ENCODE results near the gene INSC.
A peak's percentile ranks its signal among the peaks of the same experiment; 100 is the strongest.

Gene INSC

GRCh38 chr11:15213471-15214231, 98.9 kb downstream of the INSC start:
- no peak for TF ChIP-seq ZFX (IDR thresholded peaks at IDR 0.05)
- no peak for TF ChIP-seq CTCF (conservative IDR thresholded peaks at IDR 0.05)
- H3K27ac ChIP-seq, result no peak overlapping the region

DNA sequence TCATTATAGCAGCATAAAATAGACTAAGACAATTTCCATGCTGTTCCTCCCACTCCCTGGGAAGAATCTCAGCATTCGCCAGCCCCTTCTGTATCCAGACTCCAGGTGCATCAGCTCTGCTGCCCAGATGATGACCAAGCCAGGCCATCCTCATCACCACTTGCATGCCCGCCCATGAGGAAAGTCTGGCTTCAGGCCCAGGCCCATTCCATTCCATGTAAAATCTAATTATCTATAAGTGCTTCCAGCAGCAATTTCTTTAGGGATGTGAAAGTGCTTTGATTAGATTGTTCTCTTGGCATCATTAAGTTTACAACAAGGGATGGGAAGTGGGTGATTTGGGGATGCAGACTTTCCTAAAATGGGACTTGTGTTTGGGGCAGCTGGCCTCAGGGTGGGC, 100.3 kb downstream of the INSC start:
- TF ChIP-seq CTCF (conservative IDR thresholded peaks at IDR 0.05), result no peak
- H3K27ac ChIP-seq, result no peak overlapping the region

GRCh38 chr11:15216678-15217077, 102.0 kb downstream of the INSC start:
- TF ChIP-seq CTCF (conservative IDR thresholded peaks at IDR 0.05), result peak; percentile 78
- no peak for TF ChIP-seq ZFX (IDR thresholded peaks at IDR 0.05)
- H3K27ac ChIP-seq, result no peak overlapping the region

GRCh38 chr11:15217416-15217815, 102.7 kb downstream of the INSC start:
- no peak for TF ChIP-seq CTCF (conservative IDR thresholded peaks at IDR 0.05)
- no peak for TF ChIP-seq ZFX (IDR thresholded peaks at IDR 0.05)
- no peak overlapping the region for H3K27ac ChIP-seq

GRCh38 chr11:15222777-15223176, 108.1 kb downstream of the INSC start:
- H3K27ac ChIP-seq, result no peak overlapping the region
- TF ChIP-seq CTCF (conservative IDR thresholded peaks at IDR 0.05) (no peak), ZFX (IDR thresholded peaks at IDR 0.05) (no peak)

DNA sequence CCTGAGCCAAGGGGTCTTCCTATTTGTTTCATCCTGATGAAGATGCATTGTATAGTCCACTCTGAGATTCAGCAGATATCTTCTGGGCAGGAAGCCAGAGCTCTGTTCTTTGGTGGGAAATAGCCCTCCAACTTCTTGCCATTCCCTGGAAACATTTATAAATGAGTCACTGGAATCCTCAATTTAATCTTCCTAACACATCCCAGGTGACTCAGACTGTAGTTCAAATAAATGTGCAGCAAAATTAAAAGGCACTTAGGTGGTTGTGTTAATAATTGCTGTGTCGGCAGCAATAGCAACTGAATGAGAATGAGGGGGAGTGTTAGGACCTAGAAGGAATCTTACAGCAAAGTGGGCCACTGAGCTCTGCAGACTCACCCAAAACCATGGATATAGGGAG, 108.6 kb downstream of the INSC start:
- no peak overlapping the region for H3K27ac ChIP-seq
- TF ChIP-seq CTCF (conservative IDR thresholded peaks at IDR 0.05) (no peak), ZFX (IDR thresholded peaks at IDR 0.05) (no peak)

DNA sequence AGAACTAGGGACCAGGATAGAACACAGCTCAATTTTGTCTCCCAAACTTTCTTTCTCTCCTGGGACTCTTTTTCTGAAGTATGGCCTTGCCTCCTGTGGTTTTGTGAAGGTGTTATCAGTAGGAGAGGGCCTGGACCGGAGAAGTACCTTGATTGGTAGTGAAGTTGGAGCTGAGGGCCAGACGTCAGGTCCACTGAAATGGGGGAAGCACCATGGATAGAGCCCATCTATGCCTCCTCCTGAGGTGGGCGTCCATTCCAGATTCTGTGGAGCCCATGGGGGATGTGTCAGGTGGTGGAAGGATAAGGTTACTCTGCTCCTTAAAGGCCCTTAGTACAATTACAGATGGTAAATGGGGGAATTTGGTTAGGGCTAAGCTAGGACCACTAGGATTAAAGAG, 109.7 kb downstream of the INSC start:
- no peak for TF ChIP-seq ZFX (IDR thresholded peaks at IDR 0.05)
- no peak for TF ChIP-seq CTCF (conservative IDR thresholded peaks at IDR 0.05)
- H3K27ac ChIP-seq, result no peak overlapping the region
